Suprapubic skin (tissue), 4 donors: ENCODE results near the gene NBPF4.

Experiments used
- CTCF ChIP-seq, 2 donors: fragments of 200-600 bp in 1 of 2; fragments of 450-650 bp in 1 of 2; sonication (generic) in 1 of 2; IDR thresholded peaks; one replicate each; pipeline ENCODE4 v1.5.1; 2016 to 2019; ENCODE audit warnings: antibody characterized with exemption in 2 of 2, mild to moderate bottlenecking in 1 of 2, moderate library complexity in 1 of 2
- EP300 ChIP-seq: sonication (generic); formaldehyde crosslinking; IDR thresholded peaks from one replicate; pipeline ENCODE4 v1.6.1; 2017; ENCODE audit warnings: antibody characterized with exemption
- POLR2A ChIP-seq, 2 donors: fragments of 450-650 bp; IDR thresholded peaks; one replicate each; pipeline ENCODE4 v1.6.1; 2017; ENCODE audit warnings: antibody characterized with exemption in 2 of 2, mild to moderate bottlenecking in 2 of 2, moderate library complexity in 2 of 2
- POLR2AphosphoS5 ChIP-seq, 3 donors: sonication (generic); formaldehyde crosslinking; IDR thresholded peaks; one replicate each; pipeline ENCODE4 v1.6.1; 2017; ENCODE audit warnings: antibody characterized with exemption in 3 of 3

GRCh38 chr1:108190686-108191416 lies 53.0 kb downstream of the NBPF4 start:
- TF ChIP-seq POLR2AphosphoS5 (IDR thresholded peaks at IDR 0.05) (no peak), CTCF (IDR thresholded peaks at IDR 0.05) (no peak), POLR2A (IDR thresholded peaks at IDR 0.05) (no peak), EP300 (no peak)
